T-helper 1 cell (primary cell): ENCODE results near the gene SND1.

Experiments used
- DNase-seq, 5 donors: peaks; one replicate each; pipeline ENCODE4 v3.0.0-alpha.2; 2012 to 2020

Gene SND1

DNA sequence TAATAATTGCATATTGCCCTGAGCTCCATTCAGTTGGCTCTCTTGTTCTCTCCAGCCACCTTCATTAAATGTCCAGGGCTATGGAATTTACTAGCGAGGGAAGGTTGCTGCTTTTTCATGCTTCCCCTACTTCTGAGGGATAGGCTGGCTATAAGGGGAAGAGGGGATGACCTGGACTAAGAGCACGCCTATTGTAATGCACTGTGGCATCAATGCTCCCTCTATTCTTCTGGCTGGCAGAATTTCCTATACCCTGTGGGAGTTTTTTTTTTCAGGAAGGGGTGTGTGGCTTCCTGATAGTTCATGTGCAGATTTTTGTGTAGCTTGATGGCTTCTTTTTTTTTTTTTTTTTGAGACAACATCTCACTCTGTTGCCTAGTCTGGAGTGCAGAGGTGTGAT, 155.8 kb downstream of the SND1 start:
- no peak for DNase-seq

DNA sequence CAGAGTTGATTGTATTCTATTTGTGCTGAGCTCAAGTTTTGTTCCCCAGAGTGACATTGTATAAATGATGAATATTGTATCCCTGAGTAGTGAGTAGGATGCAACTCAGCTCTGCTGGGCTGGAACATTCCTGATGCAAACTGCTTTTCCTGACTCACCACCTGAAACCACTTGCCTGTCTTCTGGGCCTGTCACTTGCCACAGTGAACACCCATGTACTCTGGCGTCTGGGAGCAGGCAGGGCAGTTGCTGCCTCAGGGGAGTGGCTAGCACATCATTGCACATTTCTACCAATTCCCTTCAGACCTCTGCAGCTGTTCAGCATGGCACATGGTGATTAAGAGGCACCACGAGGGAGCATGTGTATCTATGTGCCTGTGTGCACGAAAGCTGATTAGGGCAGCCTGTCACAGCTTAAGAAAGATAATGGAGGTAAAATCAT, 157.3 kb downstream of the SND1 start:
- DNase-seq, result no peak

DNA sequence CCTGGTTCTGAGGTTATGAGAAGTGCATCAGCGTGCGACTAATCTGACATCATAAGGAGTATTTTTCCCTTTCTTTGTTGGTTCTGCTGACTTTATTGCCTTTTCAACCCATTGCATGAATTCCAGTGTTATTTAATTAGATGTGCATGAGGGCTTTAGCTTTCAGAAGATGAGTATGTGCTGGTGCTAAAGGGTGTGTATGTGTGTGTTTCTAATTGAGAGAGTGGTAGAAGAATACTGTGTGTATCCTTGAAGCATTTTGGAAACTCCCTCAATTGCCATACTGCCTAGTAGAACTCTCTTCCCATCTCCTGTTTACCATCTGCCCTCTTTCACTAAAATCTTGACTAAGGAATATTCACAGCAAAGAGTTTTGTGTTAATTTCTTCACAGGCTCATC, 158.1 kb downstream of the SND1 start:
- DNase-seq, result no peak

DNA sequence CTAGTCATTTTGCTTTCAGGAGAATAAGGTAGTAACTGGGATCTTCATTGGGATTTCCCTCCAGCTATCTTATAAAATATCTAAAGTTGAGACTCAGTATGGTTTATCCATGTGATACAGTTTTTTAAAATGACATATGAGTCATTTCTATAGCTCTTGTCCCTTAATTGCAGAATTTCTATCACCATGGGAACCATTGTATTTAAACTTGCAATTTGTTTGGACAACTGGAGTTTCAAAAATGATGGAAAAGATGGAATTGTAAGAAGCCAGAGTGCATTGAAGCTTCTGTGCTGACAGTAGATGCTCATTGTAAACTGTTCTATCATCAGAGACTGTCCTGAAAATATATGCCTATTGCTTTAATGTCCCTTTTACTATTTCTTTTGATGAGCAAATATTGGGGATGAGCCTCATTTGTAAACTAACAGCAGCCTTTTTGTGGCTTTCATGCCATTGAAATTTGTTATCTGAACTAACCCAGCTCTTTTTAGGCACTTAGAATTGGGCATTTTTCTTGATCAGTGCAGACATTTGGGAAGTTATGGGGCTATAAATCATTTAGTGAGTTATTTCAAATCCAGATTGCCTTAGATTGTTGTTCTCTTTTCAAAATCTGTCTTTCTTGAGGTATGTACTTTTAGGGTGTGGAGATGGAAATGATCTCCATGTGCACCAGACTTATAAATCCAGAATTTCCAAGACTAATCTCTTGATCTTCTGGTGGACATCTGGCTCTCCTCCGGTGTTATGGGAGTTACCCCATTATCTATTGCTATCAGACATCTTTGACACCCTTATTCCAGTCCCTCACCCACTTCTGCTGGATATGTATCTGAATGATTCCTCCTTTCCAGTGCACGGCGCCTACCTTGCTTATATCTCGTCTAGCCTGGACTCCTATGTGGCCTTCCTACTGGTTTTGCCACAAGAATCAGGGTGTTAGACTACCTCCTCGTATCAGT, 159.0 kb downstream of the SND1 start:
- DNase-seq, result no peak

DNA sequence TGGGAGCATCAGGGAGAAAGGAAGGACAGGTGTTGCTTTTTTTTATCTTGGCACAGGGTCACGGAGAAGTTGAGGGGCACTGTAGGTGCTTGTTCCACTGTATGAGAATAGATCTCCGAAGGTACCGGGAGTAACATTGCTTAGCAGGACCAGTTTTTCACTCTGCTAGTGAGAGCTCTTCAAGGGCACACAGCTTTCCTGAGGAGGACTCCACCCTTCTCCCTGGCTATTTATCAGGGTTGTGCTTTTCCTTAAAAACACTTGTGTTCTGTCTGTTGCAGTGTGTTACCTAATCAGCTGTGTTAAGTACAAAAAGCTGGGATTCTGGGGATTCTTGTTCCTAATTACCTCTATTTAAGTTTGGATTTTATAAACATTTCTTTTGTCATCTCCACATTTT, 160.5 kb downstream of the SND1 start:
- no peak for DNase-seq

DNA sequence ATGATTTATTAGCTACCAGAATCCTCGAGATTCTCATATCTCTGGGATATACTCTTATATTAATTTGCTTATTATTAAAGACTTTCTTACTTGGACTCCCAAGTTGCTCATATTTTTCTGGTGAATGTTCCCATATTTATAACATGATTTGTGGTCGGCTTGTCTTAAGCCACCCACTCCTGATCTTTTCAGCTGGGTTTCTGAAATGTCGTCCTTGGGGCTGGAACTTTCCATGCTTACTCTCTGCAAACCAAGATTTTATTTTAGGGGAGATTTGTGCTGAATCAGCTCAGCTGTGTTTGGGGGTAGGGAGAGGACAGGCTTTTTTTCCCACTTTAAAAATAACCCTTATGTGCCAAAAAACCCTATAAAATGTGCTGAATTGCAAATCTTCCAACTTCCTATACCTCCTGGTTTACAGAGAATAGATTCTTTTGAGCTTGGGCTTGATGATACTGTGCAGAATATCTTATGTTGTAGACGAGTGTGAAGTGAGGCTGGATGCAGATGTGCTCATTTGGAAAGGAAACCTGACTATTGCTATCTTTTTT, 162.1 kb downstream of the SND1 start:
- no peak for DNase-seq

DNA sequence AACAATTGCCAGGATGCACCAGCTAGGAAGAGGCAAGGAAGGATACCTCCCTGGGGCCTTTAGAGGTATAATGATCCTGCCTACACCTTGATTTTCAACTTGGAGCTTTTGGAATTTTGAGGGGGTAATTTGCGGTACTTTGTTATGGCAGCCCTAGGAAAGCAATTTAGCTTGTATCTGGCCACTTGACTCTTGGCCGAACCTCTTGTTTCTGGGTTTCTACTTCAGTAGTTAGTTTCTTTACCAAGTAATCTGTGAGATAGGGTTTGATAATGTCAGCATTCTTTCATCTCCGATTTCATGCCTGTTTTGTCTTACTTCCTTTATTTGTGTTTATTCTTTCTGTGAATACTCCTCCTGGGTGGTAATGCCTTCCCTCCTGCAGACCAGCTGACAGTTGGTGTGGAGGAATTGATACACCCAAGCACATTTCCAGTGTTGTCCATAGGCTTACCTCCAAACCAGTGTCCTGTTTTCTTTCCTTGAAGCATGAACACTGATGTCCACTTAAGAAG, 163.7 kb downstream of the SND1 start:
- DNase-seq, result no peak

DNA sequence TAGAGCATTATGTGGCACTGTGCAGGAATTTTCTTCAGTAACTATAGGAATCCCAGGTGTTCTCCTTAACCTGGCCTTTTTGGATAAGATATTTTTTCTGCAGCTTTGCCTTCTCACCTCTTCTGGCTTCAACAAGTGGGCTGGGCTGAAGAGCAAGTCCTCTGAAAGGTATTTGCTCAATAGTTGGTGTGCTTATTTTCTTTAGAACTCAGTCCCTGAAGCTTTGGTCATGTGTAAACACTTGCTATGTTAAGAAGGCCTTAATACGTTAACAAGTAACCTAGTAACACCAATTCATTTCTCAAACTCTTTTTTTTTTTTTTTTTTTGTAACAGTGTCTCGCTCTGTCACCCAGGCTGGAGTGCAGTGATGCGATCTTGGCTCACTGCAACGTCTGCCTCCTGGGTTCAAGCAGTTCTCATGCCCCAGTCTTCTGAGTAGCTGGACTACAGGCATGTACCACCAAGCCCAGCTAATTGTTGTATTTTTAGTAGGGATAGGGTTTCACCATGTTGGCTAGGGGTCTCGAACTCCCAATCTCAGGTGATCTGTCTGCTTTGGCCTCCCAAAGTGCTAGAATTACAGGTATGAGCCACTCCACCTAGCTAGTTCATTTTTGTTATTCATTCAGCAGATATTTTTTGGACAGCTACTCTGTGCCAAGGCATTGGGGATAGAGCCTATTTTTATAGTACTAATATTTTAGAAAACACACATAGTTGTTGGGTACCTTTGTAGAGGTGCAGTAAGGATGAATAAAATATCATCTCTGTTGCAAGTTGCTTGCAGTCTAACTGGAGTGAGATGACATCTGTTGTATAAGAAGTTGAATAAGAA, 164.6 kb downstream of the SND1 start:
- DNase-seq, result no peak

DNA sequence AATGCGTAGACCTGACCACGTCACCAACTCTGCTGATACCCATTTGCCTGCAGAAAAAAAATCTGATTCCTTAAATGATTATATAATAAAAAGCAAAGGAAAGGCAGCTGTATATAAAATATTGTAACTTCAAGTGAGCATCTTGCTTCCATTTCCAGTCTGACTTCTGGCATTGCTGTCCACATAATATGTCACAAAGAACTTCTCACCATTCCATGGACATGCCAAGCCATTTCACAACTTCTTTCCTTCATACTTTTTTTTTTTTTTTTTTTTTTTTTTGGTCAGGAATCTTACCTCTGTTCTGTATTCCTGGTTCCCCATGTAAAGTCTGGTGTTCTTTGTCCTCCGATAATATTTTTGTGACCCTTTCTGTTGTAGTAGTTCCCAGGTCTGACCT, 165.5 kb downstream of the SND1 start:
- DNase-seq, result no peak

DNA sequence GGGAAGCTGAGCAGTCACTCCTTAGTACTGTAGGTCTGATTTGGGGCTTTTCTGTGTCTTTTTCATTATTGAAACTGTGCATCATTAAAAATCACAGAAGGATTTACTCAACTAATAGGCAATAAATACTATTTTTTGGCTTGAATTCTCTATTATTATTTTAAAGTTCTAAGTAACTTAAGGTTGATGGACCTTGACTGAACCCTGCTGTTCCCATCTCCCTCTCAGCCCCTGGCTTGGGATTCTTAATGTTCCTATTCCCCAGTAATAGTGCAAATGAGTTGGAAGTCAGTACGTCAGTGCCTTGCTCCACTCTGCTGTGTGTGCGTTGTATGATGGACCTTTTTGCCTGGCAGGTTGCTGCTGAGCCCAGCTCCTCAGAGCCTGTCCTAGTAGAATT, 166.3 kb downstream of the SND1 start:
- no peak for DNase-seq

DNA sequence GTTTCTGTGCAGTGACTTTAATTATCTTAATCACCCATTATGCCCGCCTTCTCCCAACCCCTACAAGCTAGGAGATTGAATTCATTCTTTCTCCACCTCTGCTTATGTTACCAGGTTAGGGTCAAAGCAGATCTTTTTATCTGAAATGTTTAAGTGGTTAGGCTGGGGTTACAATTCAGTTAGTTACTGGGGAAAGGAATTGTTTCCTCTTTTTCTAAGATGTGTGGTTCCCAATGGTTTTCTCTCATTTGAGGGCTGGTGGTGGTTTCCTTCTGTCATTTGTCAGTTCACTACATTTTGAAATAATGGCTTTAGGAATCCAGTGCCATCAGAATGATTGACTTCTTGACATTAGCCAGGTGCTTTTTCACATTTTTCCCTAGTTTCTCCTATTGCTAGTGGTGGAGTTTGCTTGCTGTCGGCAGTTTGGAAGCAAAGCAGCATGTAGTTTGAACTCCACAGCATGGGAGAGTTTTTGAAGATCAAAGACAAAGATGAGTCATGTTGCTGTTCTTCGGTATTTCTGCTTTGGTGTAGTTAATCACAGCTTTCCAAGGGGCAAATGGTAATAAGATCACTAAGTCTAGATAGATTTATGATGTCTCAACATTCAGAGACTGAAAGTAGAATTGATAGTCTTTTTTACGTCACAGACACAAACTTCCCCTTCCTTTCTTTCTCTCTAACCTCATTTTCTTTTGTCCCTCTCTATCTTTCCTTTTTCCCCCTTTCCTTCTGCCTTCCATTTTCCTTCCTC, 168.2 kb downstream of the SND1 start:
- peak in 1 of 5 donors; percentile 18 for DNase-seq

DNA sequence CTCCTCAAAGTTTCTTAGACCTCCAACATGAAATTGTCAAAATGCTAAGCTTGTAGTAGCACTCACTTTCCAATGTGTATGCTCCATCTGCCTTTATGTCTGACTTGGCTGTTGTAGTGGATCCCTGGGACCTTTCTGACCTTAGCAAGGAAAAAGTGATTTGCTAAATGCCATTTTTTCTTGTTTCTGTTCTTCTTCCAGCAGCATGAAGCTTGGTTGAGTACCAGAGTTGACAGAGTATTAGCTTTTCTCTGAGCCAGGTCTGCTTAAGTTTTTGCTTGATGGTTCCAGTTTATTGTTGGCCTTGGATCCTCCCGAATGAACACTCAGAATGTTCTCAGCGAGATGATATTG, 168.7 kb downstream of the SND1 start:
- DNase-seq, result no peak

DNA sequence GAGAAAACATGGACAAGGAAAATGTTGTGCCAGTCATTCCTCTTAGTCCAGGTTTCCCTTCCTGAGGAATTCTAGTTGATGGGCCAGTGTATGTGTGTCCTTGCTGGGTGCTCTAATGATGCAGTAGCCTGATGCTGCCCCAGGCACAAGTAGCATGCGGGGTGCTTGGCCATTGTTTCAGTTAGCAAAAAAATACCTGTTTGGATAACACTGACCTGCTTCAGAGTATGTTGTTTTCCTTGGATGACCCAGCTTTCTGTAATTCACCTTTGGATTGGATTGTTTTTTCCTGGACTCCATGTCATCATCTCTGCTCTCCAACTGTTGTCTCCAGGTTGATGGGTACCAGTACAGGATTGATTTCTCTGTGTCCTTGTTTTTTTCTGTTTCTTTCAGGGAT, 169.2 kb downstream of the SND1 start:
- DNase-seq, result no peak

DNA sequence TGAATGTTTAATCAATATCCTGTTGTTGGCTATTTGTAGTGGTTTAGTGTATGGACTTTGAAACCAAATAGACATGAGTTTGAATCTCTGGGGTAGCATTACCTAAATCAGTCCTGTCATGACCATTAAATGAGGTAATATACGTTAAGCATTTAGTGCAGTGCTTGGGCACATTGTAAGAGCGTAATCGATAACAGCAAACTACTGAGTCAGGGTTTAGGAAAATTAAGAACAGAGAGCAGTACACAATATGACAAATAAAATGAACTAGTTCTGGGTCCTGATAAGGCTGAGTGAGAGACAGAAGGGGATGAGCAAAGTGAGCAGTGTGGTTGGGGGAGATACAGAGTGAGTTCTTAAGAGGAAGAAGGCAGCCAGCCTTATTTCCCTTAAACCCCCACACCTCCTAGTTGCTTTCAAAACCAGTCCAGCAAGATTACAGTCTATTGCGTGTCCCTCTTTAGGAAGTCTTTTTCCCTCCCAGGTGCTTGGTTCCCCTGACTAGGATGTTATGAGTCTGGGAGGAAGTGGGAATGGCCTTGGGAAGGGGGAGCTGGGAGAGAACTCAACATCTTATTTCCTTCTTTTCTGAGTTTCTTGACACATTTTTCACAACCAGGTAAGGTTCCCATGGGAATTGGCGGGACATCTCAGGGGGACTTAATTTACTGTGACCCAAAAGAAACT, 171.0 kb downstream of the SND1 start:
- DNase-seq, result no peak

DNA sequence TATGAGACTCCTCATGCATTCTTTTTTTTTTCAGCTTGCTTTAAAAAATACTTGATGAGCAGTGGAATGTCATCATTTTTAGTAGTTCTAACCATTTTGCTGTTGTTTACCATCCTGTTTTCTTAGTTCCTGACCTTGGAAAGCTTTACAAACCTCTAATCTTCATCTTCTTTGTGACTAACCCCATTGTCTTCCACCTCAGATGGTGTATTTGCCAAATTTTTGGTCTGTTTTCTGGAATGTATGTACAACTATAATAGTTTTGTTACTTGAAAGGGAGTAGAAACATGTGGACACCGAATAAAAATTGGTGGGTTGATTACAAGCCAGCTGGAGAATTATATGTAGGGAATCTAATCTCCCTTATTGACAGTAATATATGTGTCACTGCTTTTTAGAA, 172.7 kb downstream of the SND1 start:
- no peak for DNase-seq

DNA sequence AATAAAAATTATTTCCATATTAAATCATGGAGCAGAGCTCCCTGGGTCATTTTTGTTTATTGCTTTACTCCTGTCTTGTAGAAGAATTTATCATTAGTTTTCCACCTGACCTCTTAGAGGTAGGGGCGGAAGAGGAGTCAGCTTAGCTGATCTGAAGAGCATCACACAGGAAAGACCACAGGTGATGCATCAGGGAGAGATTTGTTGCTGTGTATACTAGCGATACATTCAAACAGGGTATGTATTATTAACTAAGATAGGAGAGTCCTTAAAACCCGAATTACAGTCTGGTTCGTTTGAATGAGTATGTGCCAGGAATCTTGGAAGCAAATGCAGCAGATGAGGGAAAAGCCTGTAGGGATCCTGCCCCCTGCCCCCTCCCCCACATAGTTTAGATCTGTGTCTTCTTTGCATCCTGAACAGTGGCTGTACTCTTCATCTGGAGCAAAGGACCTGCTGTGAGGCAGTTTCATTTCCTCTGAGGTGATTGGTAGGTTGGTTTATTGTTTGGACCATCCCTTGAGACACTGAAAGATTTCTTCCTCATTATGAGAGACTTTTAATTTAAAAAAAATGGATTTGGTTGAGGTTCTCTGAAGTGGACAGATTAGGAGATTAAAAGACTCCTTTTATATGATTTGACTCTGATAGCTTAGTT, 177.0 kb downstream of the SND1 start:
- DNase-seq, result no peak

DNA sequence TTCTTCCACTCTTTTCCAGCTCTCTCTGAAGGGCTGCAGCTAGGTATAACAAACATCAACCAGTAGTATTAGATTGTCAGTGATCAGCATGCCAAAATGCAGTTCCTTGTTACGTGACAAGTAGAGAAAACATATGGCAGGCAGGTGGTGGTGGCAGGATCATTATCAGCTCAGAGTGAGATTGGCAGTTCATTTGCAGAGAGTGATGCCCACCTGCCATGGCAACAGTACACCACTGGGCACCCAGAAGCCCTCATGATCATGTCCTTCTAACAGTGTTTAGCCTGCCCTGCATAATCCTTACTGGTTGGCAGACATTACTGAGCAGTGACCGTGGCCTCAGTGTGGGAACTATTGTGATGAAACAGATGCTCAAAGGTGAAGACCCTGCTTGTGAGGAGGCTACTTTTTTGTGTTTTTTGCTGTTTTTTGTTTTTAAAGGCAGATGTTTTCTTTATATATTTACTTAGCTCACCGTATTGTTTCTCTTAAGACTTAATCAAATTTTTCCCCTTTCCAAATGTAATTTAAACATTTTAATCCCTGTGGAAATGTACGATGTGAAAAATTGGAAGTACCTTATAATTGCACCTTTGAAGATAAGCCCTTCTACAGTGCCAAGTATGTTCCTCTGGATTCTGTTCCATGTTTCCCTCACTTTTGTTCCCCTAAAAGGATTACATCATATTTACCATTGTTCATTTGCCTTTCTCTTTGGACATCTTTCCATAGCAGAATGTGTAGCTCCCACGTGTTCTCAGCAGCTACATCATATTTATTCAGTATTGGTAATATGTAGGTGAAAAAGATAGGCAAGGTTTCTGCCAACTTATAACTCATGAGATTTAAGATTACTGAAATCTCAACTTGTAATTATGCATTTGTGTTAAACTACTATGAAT, 179.6 kb downstream of the SND1 start:
- no peak for DNase-seq

DNA sequence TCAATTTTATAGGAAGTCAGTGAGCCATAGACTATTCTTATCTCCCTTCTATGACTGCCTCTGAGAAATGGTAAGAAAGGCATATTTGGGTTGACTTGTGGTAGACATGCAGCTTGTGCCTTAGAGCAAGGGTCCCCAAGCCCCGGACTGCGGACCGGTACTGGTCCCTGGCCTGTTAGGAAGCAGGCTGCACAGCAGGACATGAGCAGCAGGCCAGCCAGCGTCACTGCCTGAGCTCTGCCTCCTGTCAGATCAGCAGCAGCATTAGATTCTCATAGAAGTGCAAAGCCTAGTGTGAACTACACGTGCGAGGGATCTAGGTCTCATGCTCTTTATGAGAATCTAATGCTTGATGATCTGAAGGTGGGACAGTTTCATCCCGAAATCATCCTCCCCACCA, 180.6 kb downstream of the SND1 start:
- no peak for DNase-seq

DNA sequence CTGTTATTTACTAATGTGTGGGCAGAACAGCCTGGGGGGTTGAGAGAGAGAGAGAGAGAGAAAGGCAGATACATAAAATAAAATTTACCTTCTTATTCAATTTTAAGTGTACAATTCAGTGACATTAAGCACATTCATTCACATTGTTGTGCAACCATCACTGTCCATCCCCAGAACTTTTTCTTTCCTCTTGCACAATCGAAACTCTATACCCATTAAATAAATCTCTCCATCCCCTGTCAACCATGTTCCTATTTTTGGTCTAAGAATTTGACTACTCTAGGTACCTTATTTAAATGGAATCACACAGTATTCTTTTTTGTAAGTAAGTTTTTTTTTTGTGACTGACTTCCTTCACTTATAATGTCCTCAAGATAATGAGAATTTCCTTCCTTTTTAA, 181.6 kb downstream of the SND1 start:
- DNase-seq, result no peak

DNA sequence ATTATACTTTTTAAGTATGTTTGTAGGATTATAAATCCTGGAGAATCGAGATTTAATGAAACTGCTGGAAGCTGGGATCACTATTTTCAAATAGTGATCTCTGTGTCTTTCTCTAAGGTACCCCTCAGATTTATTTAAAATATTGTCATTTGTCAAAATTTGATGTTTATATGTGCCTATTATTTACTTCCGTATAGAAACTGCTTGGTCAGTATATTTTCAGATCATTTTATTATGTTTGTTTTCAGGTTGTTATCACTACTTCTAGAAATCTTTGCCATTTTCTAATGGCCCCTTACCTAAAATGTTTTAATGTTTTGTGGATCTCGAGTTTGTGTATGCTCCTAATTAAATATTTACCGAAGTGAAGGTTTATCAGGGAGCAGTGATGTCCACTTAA, 183.7 kb downstream of the SND1 start:
- no peak for DNase-seq
